ENCODE data around the gene ATM. TPM values are rescaled to one million over a fixed set of nuclear protein-coding genes. Genes with fewer than 3 reads are reported as not detected.

Gene ATM
- polyA plus RNA-seq (ENCODE audit: insufficient read length), result 43.1 TPM

- peak; percentile 97 for DNase-seq (ENCODE audit: low read depth)
Measured at GRCh38 chr11:108222574-108223347, at the start of gene ATM, which contains the start of gene NPAT. TSS of gene ATM (plus strand) at chr11:108223067. CDS start at chr11:108227625, 4,558 bp downstream. TSS of gene NPAT (minus strand) at chr11:108222638. CDS start at chr11:108222536, 102 bp downstream.

- DNase-seq (ENCODE audit: low read depth), result no peak
Measured at GRCh38 chr11:108177570-108177969, 45.3 kb upstream of the ATM start.

GRCh38 chr11:108193725-108194124 is 29.1 kb upstream of the ATM start:
- DNase-seq (ENCODE audit: low read depth), result no peak

GRCh38 chr11:108196901-108197300 is 26.0 kb upstream of the ATM start:
- no peak for DNase-seq (ENCODE audit: low read depth)

- no peak for DNase-seq (ENCODE audit: low read depth)
Measured at GRCh38 chr11:108197351-108197750, 25.5 kb upstream of the ATM start.

GRCh38 chr11:108198833-108199232 is 24.0 kb upstream of the ATM start:
- DNase-seq (ENCODE audit: low read depth), result no peak

- no peak for DNase-seq (ENCODE audit: low read depth)
Measured at GRCh38 chr11:108199446-108200321, 23.2 kb upstream of the ATM start.

- no peak for DNase-seq (ENCODE audit: low read depth)
Measured at GRCh38 chr11:108203075-108203474, 19.8 kb upstream of the ATM start.

GRCh38 chr11:108204376-108204775 is 18.5 kb upstream of the ATM start:
- no peak for DNase-seq (ENCODE audit: low read depth)

- no peak for DNase-seq (ENCODE audit: low read depth)
Measured at GRCh38 chr11:108204929-108205499, 17.9 kb upstream of the ATM start.

GRCh38 chr11:108206171-108206570 is 16.7 kb upstream of the ATM start:
- no peak for DNase-seq (ENCODE audit: low read depth)

GRCh38 chr11:108206969-108207682 is 15.7 kb upstream of the ATM start:
- no peak for DNase-seq (ENCODE audit: low read depth)

GRCh38 chr11:108207683-108208060 is 15.2 kb upstream of the ATM start:
- no peak for DNase-seq (ENCODE audit: low read depth)

- no peak for DNase-seq (ENCODE audit: low read depth)
Measured at GRCh38 chr11:108210441-108210840, 12.4 kb upstream of the ATM start.

GRCh38 chr11:108213784-108214183 is 9.1 kb upstream of the ATM start:
- DNase-seq (ENCODE audit: low read depth), result no peak

GRCh38 chr11:108216988-108217387 is 5.9 kb upstream of the ATM start:
- DNase-seq (ENCODE audit: low read depth), result no peak

- no peak for DNase-seq (ENCODE audit: low read depth)
Measured at GRCh38 chr11:108218455-108218854, 4.4 kb upstream of the ATM start.

- no peak for DNase-seq (ENCODE audit: low read depth)
Measured at GRCh38 chr11:108218912-108219783, 3.7 kb upstream of the ATM start.

GRCh38 chr11:108220721-108221336 is 2.0 kb upstream of the ATM start:
- DNase-seq (ENCODE audit: low read depth), result no peak

- no peak for DNase-seq (ENCODE audit: low read depth)
Measured at GRCh38 chr11:108221371-108221770, 1.5 kb upstream of the ATM start.

Data from forelimb muscle (tissue), 1 donor.